Measurements from ENCODE around the gene MAPK12. TPM values are rescaled to one million over a fixed set of nuclear protein-coding genes. Genes with fewer than 3 reads are reported as not detected.

The MAPK12 gene
- total and polyA plus RNA-seq, 2 of the 4 experiments (the other 2 are of a cell fraction) = 41.0 to 56.3 TPM

DNA sequence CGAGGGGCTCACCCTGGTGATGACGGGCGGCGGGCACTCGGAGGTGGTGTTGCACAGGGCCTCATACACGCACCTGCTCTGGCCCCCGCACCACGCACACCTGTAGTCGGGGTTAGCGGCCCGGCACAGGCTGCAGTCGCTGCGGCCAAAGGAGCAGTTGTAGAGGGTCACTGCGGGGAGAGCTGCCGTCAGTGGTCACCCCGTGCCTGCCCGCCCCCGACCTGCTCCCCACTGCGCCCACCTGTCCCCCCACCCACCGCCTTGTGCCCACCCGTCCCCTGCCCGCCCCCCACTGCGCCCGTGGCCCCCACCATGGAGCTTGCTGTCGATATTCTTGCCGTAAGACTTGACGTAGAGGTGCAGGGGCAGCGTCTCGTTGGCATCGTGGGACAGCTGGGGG, 22.3 kb upstream of the MAPK12 start:
- Histone ChIP-seq H3K56ac (ENCODE audit: extremely low read depth, insufficient read depth, low read length) (no peak overlapping the region), H3K9me1 (ENCODE audit: insufficient read depth, low read length) (no peaks in the 10 kb centered on the region), H3K9me3 (ENCODE audit: control insufficient read depth, insufficient read depth, low read length) (no peaks in the 10 kb centered on the region), H4K8ac (ENCODE audit: low read depth in 2 of 2, low read length in 2 of 2) (no peak overlapping the region), H4K5ac (ENCODE audit: low read depth, low read length) (no peak overlapping the region), H3K4me1 (ENCODE audit: control insufficient read depth, insufficient read depth, low read length) (peaks cover 8% of the 10 kb centered on the region), H3K4ac (ENCODE audit: low read depth, low read length) (no peak overlapping the region), H2BK20ac (ENCODE audit: low read depth, low read length) (no peak overlapping the region), H4K20me1 (ENCODE audit: insufficient read depth, low read length) (peaks cover 58% of the 10 kb centered on the region), H3K4me3 (ENCODE audit: insufficient read depth, low read depth, low read length) (no peak overlapping the region), H2BK15ac (ENCODE audit: low read depth, low read length) (no peak overlapping the region), H3K27ac (ENCODE audit: insufficient read depth, low read length) (no peak overlapping the region), H3K23ac (ENCODE audit: low read depth, low read length) (no peak overlapping the region), H3K14ac (replicated peaks; ENCODE audit: low read depth, low read length) (no peak overlapping the region), H2AFZ (replicated peaks; ENCODE audit: low read length, poor library complexity) (no peak overlapping the region), H2AK5ac (ENCODE audit: low read depth, low read length) (no peak overlapping the region), H2BK120ac (ENCODE audit: low read depth, low read length) (no peak overlapping the region), H2AK9ac (replicated peaks; ENCODE audit: low read depth, low read length, poor library complexity) (no peak overlapping the region), H3K79me1 (ENCODE audit: low read depth in 1 of 2, low read length in 2 of 2) (peaks cover 13 to 49% of the 10 kb centered on the region in 2 experiments; a peak in 3 of 4 replicates), H3K27me3 (ENCODE audit: control insufficient read depth, insufficient read depth, low read length) (no peaks in the 10 kb centered on the region), H2BK5ac (ENCODE audit: low read depth, low read length, poor library complexity, severe bottlenecking) (no peak overlapping the region), H4K91ac (ENCODE audit: insufficient read depth, low read depth, low read length) (no peak overlapping the region), H3K4me2 (ENCODE audit: low read depth, low read length) (no peak overlapping the region), H3K36me3 (ENCODE audit: control insufficient read depth, insufficient read depth, low read length) (peaks cover 89% of the 10 kb centered on the region), H3K18ac (ENCODE audit: low read depth, low read length) (no peak overlapping the region), H3K9ac (ENCODE audit: low read depth, low read length) (no peak overlapping the region)
- ChIA-PET POLR2A (ENCODE audit: unreplicated experiment) (no interaction called here), CTCF (no interaction called here)
- dilution Hi-C loops (cut with HindIII; ENCODE audit: low sequenced_read_pairs, unreplicated experiment) (no loop called here), in situ Hi-C loops (cut with MboI; ENCODE audit: low sequenced_read_pairs) (no loop called here), intact Hi-C loops (cut with micrococcal nuclease) (no loop called here)
- TF ChIP-seq MAZ (IDR thresholded peaks at IDR 0.05; ENCODE audit: borderline replicate concordance, low read depth, low read length) (no peak), CHD1 (IDR thresholded peaks at IDR 0.05; ENCODE audit: low read depth, low read length) (no peak), SMC3 (IDR thresholded peaks at IDR 0.05; ENCODE audit: low read depth, low read length) (no peak), RFX5 (IDR thresholded peaks at IDR 0.05; ENCODE audit: low read depth, low read length) (no peak), FOS (IDR thresholded peaks at IDR 0.05; ENCODE audit: low read depth, low read length) (no peak), CEBPB (IDR thresholded peaks at IDR 0.05; ENCODE audit: low read depth, low read length) (no peak), RCOR1 (IDR thresholded peaks at IDR 0.05; ENCODE audit: insufficient replicate concordance, low read length) (no peak), NFE2L2 (IDR thresholded peaks at IDR 0.05; ENCODE audit: low read depth, low read length) (no peak), MAFK (IDR thresholded peaks at IDR 0.05; ENCODE audit: low read depth, low read length) (no peak), MXI1 (IDR thresholded peaks at IDR 0.05; ENCODE audit: borderline replicate concordance, low read depth, low read length) (no peak)
- TF ChIP-seq, protein P1, sequence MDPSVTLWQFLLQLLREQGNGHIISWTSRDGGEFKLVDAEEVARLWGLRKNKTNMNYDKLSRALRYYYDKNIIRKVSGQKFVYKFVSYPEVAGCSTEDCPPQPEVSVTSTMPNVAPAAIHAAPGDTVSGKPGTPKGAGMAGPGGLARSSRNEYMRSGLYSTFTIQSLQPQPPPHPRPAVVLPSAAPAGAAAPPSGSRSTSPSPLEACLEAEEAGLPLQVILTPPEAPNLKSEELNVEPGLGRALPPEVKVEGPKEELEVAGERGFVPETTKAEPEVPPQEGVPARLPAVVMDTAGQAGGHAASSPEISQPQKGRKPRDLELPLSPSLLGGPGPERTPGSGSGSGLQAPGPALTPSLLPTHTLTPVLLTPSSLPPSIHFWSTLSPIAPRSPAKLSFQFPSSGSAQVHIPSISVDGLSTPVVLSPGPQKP (IDR thresholded peaks at IDR 0.05; ENCODE audit: borderline replicate concordance, low read depth, low read length) = no peak
- TF ChIP-seq, protein P2, sequence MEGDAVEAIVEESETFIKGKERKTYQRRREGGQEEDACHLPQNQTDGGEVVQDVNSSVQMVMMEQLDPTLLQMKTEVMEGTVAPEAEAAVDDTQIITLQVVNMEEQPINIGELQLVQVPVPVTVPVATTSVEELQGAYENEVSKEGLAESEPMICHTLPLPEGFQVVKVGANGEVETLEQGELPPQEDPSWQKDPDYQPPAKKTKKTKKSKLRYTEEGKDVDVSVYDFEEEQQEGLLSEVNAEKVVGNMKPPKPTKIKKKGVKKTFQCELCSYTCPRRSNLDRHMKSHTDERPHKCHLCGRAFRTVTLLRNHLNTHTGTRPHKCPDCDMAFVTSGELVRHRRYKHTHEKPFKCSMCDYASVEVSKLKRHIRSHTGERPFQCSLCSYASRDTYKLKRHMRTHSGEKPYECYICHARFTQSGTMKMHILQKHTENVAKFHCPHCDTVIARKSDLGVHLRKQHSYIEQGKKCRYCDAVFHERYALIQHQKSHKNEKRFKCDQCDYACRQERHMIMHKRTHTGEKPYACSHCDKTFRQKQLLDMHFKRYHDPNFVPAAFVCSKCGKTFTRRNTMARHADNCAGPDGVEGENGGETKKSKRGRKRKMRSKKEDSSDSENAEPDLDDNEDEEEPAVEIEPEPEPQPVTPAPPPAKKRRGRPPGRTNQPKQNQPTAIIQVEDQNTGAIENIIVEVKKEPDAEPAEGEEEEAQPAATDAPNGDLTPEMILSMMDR (conservative IDR thresholded peaks at IDR 0.05; ENCODE audit: low read depth, low read length) = no peak
- TF ChIP-seq, protein P3, sequence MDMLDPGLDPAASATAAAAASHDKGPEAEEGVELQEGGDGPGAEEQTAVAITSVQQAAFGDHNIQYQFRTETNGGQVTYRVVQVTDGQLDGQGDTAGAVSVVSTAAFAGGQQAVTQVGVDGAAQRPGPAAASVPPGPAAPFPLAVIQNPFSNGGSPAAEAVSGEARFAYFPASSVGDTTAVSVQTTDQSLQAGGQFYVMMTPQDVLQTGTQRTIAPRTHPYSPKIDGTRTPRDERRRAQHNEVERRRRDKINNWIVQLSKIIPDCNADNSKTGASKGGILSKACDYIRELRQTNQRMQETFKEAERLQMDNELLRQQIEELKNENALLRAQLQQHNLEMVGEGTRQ (IDR thresholded peaks at IDR 0.05; ENCODE audit: low read depth, low read length) = no peak
- ATAC-seq (ENCODE audit: low read depth) (no peak), DNase-seq (no peak)
- WGBS, 2 experiments (ENCODE audit: extremely low coverage in 2 of 2, insufficient read length in 1 of 2) = 96% methylated on average over 19 of the region's 30 CpGs; no CpG with 5 or more reads in 1 of the 2 experiments
- no TSS peak for BruUV-seq (replicated peaks)
